GM18867 (cell line): ENCODE results near the gene FAM163B.

Experiments
- ATAC-seq: cut with Tn5 transposase; IDR thresholded peaks from one replicate; pipeline ENCODE4 v1.9.1; 2021; ENCODE audit warnings: mild to moderate bottlenecking, moderate library complexity; ENCODE audit not compliant: unreplicated experiment

Gene FAM163B

GRCh38 chr9:133583586-133583985 is 25.6 kb downstream of the FAM163B start:
- no peak for ATAC-seq

- ATAC-seq, result no peak
These were observed 26.1 kb downstream of the FAM163B start for GRCh38 chr9:133583111-133583510.

GRCh38 chr9:133582501-133583045 is 26.6 kb downstream of the FAM163B start:
- no peak for ATAC-seq

- ATAC-seq, result no peak
These were observed 27.5 kb downstream of the FAM163B start for GRCh38 chr9:133581513-133582343.

- ATAC-seq, result no peak
These were observed 28.2 kb downstream of the FAM163B start for GRCh38 chr9:133581011-133581410.

- no peak for ATAC-seq
These were observed 28.8 kb downstream of the FAM163B start for GRCh38 chr9:133580419-133580738.

GRCh38 chr9:133579601-133580418 is 29.4 kb downstream of the FAM163B start:
- ATAC-seq, result no peak

- ATAC-seq, result no peak
These were observed 30.4 kb downstream of the FAM163B start for GRCh38 chr9:133578524-133579441.

GRCh38 chr9:133577737-133578112 is 31.5 kb downstream of the FAM163B start:
- no peak for ATAC-seq

- ATAC-seq, result no peak
These were observed 32.1 kb downstream of the FAM163B start for GRCh38 chr9:133576875-133577736.

- ATAC-seq, result no peak
These were observed 32.9 kb downstream of the FAM163B start for GRCh38 chr9:133576031-133576874.

- no peak for ATAC-seq
These were observed 33.8 kb downstream of the FAM163B start for GRCh38 chr9:133575186-133576030.

GRCh38 chr9:133574771-133575170 is 34.4 kb downstream of the FAM163B start:
- no peak for ATAC-seq

- ATAC-seq, result no peak
These were observed 35.2 kb downstream of the FAM163B start for GRCh38 chr9:133573791-133574515.

GRCh38 chr9:133572821-133573361 is 36.3 kb downstream of the FAM163B start:
- ATAC-seq, result no peak

- no peak for ATAC-seq
These were observed 37.1 kb downstream of the FAM163B start for GRCh38 chr9:133571896-133572595.
